Midbrain (tissue), 1 donor: ENCODE results near the gene SLC41A2.
"Not testable (repeated sequence)": the region's sequence is repeated elsewhere in the genome, so short reads cannot be mapped to it uniquely, and the experiment has no call there.

Experiments used
- DNase-seq: peaks from one replicate; lab custom pipeline; 2025; lab: John Stamatoyannopoulos, UW

The SLC41A2 gene

DNA sequence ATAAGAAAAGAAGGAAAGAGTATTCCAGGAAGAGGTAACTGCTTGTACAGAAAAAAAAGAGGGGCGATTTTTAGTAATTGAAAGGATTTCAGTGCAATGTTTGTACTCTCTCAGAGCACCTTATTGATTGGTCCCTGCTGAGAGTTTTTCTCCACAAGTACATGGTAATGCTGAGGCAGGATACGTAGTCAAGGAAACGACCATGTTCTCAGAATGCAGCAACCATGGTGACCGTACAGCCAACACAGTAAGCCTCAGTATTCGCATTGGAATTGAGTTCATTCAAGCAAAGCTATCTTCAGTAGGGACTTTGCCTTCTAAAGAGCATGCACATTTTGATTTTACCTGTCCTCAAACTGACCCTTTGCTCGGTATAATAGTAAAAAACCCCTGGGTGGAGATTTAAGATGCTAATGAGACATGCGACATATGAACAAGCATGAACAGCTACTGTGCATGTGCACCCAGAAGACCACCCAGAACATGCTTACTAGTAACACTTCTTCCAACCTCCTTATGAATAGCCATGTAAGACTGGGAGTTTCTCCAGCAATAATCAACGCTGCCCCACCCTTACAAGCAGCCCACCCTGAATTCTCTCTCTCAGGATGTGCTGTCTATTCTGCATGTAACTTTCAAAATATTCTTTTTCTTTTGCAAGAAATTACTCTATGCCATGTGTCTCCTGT lies 6.2 kb upstream of the SLC41A2 start:
- DNase-seq, result peak; percentile 6

- DNase-seq, result no peak
Observed at GRCh38 chr12:104963757-104964156, 5.7 kb upstream of the SLC41A2 start.

GRCh38 chr12:104960464-104960863 lies 2.4 kb upstream of the SLC41A2 start:
- no peak for DNase-seq

DNA sequence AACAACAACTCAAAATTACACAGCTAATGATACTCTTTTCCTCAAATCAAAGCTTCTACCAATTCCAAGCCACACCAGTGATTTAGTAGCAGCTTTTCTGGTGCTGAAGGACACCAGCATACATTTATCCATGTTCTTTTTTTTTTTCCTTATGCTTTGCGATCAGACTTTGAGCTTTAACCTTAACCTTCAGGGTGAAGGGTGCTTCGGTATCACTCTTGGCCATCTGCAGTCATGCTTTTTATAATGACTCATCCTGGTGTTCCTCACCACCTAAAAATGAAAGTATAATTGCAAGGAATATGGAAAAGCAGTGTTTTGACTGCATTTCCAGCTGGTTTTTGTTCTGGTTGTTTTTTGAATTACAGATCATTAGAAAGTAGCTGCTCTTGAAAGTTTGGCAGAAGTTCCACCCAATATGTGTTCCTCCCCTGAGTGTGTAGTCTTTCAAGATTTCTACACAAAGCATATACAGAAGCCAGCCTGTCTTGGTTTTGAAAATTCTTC lies 1.3 kb upstream of the SLC41A2 start:
- no peak for DNase-seq

DNA sequence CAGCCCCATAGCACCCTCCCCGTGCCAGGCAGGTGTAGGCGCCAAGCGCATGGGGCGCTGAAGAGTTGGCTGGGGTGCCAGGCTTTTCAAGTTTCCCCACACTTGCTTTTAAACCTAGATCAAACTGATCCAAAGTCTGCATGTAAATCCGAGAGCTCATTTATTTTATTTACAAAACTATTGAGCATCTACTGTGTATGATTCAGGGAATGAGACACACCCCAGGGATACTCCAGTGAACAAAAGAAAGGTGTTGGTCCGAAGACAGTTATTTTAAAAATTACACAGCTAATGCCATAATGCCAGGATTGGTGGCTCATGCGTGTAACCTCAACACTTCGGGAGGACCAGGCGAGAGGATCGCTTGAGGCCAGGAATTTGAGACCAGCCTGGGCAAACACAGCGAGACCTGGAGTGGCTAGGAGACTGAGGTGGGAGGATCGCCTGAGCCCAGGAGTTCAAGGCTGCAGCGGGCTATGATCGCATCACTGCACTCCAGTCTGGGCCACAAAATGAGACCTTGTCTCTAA lies 780 bp upstream of the SLC41A2 start:
- DNase-seq, result no peak

DNA sequence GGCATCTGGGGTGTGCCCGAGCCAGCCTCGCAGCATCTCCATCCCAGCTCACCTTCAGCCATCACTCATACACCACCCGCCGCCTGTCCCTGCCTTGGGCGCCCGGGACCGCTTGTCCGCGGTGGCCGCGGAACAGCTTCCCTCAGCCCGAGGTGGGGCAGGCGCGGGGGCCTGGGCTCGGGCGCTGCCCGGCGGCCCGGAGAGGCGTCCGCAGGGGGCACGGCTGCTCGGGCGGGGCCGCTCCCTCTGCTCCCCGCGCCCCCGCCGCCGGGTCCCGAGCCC lies 430 bp downstream of the SLC41A2 start:
- DNase-seq, result no peak

DNA sequence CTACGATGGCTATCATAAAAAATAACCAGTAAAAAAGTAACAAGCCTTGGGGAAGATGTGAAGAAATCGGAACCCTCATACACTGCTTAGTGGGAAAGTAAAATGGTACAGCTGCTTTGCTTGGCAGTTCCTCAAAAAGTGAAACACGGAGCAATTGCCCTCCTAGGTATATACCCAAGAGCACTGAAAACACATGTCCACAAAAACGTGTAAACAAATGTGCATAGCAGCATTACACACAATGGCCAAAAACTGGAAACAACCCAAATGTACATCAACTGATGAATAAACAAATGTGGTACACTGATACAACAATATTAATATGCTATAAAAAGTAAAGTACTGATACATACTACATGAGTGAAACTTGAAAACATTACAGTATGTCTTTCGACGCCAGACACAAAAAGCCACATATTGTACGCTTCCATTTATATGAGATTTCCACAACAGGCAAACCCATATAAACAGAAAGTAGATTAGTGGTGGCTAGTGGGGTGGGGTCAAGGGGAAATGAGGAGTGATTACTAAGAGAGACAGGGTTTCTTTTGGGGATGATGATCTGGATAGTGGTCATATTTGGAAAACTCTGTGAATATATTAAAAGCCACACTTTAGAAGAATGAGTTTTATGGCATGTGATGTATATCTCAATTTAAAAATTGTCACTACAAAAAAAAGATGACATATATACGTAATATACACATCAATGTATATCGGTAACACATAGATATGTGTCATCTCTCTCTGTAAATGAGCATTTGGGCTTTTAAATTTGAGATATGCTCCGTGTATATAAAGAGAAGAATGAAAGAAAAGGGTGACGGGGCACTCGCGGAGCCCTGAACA lies 996 bp downstream of the SLC41A2 start:
- DNase-seq, result no peak

DNA sequence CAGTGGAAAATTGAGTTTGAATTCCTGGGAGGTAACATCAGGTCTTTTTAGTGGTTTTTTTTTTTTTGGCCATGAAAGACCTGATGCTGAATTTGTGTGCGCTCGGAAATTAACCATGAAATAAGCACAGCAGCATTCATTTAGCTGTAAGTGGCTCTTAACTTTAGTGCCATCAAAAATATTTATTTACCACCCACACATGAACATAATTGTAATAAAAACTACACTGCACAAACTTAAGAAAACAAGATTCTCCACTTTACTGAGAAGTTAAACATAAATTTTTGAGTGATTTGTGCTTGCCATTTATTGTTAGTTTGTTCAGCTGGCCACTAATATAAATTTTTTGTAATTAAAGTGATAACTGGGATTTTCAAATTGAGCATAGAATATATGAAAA lies 2.4 kb downstream of the SLC41A2 start:
- no peak for DNase-seq

GRCh38 chr12:104953323-104953722 lies 4.8 kb downstream of the SLC41A2 start:
- DNase-seq, result no peak

DNA sequence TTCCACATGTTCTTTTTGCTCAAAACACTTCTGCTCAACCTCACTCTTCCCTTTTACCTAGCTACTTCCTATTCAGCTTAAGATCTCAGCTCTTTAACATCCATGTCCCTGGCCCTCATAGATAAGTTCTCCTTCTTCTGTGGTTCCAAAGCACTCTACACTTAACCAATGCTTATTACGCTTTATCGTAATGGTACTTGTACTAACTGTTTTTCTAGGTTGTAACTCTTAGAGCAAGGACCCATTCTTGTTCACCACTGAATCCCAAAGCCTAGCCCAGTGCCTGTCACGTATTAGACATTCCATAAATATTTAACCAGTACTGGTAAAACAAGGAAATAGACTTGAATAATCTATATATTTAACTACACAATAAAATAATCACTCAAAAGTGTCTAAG lies 5.3 kb downstream of the SLC41A2 start:
- no peak for DNase-seq

- no peak for DNase-seq
Observed at GRCh38 chr12:104951759-104952509, 6.2 kb downstream of the SLC41A2 start.

- not testable (repeated sequence) for DNase-seq
Observed at GRCh38 chr12:104948716-104949115, 9.4 kb downstream of the SLC41A2 start.

DNA sequence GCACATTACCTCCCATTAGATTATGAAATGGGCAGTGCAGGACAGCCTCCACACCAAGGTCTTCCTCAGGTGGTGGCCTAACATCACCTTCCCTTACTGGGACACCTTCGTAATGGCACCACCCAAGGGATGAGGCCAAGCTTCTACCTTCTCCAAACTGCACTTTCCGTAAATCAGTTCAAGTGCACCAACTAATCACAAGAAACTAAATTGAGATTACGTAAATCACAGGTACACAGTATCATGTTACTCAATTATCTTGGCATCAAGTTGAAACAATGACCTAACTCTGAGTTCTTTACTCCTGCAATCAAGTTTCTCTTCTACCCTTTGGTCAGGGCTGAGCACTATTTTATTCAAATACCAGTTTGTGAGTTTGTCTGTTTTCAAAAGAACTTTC lies 13.8 kb downstream of the SLC41A2 start:
- no peak for DNase-seq

GRCh38 chr12:104943401-104943800 lies 14.7 kb downstream of the SLC41A2 start:
- not testable (repeated sequence) for DNase-seq

GRCh38 chr12:104942075-104942474 lies 16.0 kb downstream of the SLC41A2 start:
- DNase-seq, result no peak

DNA sequence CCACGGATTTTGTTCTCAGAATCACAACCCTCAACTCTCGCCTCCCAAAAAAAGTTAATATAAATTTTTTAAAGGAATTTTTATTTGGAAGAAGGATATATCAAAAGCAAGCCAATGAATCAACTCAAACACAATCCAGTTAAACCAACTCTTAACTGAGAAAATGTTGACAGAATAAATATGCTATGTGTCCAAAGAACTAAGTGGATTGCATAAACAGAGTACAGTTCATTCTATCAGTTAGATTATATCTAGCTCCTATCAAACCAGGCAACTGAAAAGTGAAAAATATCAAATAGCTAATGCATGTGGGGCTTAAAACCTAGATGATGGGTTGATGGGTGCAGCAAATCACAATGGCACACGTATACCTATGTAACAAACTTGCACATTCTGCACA lies 16.6 kb downstream of the SLC41A2 start:
- no peak for DNase-seq

DNA sequence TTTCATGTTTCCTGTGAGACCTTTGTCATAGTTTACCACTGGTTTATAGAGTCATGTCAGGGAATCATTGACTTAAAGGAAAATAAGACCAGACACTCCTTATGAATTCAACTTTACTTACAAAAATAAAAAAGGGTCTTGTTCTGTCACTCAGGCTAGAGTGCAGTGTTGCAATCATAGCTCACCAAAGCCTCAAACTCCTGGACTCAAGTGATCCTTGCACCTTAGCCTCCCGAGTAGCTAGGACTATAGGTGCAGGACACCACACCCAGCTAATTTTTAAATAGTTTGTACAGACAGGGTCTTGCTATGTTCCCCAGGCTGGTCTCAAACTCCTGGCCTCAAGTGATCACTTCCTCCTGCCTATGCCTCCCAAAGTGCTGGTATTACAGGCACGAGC lies 19.0 kb downstream of the SLC41A2 start:
- DNase-seq, result no peak

DNA sequence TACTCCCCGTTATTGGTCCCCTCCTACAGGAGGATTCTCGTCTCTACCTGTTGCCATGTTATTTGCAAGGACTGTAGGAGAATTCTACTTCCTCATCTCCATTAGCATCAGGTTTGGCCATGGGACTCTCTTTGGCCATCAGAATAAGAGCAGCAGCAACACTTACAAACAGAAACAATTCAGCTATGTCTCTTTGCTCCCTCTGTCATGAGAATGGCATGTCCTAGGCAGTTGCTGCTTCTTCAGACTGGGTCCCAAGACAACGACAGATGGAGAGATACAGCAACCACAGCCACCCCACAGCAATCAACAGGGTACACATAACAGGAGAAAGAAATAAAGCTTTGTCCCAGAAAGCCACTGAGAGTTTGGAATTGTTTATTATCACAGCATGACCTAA lies 19.7 kb downstream of the SLC41A2 start:
- no peak for DNase-seq

GRCh38 chr12:104935886-104936285 lies 22.2 kb downstream of the SLC41A2 start:
- no peak for DNase-seq

DNA sequence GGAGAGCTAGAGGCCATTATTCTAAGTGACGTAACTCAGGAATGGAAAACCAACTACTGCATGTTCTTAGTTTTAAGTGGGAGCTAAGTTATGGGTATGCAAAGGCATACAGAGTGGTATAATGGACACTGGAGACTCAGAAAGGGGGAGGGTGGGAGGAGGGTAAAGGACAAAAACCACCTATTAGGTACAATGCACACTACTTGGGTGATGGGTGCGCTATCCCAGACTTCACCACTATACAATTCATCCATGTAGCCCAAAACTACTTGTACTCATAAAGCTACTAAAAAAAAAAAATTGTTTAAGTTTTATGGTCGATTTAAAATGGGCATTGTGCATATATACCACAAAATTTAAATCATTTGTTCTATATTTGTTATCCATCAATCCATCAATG lies 24.3 kb downstream of the SLC41A2 start:
- no peak for DNase-seq

DNA sequence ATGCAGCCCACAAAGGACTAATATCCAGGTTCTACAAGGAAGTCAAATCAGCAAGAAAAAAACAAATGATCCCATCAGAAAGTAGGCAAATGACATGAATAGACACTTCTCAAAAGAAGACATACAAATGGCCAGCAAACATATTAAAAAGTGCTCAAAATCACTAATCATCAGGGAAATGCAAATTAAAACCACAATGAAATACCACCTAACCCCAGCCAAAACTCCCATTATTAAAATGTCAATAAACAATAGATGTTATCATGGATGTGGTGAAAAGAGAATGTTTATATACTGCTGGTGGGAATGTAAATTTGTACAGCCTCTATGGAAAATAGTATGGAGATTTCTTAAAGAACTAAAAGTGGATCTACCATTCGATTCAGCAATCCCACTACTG lies 25.0 kb downstream of the SLC41A2 start:
- no peak for DNase-seq
